Amniotic epithelial cell (primary cell): ENCODE data around the gene PTPRM.
"Not testable (repeated sequence)": the region's sequence is repeated elsewhere in the genome, so short reads cannot be mapped to it uniquely, and the experiment has no call there.

ENCODE experiments used
- DNase-seq: peaks from one replicate; pipeline ENCODE4 v3.0.0-alpha.2; 2010; ENCODE audit warnings: low read depth

Gene PTPRM

DNA sequence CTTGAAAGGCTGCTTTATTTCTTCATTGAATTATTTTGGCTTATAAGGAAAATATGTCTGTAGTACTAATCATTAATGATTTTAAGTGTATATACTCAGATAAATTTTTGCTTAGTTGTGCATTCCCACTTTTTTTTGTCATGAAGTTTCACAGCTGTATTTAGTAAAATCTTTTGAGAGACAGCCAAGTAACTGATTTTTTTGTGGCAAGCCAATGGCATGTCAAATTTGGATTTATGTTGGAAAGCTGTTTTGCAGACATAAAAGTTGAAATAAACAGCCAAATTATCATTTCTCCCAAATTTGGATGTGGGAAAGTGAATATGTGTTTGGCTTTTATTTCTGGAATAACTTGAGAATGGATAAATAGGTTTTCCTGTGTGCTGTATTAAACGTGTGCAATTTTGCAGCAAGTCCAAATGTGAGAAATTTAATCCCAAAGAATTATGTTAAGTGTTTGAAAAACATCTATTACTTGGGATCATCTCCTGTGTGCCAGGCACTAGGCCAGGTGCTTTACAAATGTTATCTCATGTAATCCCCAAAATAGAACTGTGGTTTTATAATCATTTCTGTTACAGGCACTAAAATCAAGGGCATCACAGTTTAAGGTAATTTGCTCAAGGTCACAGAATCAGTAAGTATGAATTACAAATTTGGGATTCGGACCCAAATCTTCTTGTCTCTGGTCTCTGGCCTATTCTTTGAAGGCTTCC lies 160.4 kb downstream of the PTPRM start:
- no peak for DNase-seq

DNA sequence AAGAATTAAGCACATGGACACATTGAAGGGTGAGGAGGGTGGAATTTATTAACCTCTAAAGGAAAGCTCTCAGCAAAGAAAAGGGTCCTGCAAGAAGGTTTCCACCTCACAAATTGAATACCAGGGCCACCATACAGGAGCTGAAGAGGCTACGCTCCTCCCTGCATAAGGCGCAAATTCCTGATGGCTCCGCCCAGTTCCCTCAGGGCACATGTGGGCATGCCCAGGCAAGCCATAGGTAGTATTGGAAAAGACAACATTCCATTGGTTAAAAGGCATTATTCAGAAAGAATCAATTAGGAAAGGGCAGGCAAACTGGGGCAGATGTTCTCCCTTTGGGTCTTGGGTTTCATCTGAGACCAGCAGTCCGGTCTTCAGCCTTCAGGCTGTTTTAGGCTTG lies 161.2 kb downstream of the PTPRM start:
- no peak for DNase-seq

DNA sequence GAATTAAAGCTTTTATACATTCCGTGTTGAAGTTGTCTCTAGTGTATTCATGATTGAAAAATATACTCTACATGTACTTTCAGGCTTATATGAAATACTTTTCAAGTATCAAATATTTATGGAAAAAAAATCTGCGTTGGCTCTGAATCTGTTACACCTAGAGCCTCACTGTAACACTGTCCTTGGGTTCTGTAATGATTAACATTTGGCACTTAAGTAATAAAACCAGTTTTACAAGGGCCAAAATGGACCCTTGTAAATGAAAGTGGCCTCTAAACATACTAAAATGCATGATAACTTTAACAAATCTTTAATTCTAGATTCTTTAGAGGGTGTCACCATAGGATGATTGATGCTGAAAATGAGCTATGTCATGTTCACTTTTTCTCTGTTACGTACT lies 162.8 kb downstream of the PTPRM start:
- DNase-seq: no peak

DNA sequence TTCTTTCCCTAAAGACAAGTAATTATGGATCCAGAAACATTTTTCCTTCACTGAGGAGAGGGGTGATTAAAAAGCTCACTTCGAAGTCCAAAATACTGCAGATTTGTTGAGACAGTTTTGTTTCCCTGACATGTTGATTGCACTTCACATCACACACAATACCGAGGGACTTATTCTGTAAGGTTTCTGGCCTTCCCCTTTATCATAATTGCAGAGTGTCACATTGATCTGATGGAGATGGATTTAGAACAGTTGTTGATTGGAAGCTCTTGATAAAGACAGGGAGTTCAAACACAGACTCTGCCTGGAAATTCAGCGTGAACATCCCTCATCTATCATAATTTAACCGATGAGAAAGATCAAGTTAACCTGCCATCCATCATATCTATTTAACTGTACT lies 163.6 kb downstream of the PTPRM start:
- no peak for DNase-seq

DNA sequence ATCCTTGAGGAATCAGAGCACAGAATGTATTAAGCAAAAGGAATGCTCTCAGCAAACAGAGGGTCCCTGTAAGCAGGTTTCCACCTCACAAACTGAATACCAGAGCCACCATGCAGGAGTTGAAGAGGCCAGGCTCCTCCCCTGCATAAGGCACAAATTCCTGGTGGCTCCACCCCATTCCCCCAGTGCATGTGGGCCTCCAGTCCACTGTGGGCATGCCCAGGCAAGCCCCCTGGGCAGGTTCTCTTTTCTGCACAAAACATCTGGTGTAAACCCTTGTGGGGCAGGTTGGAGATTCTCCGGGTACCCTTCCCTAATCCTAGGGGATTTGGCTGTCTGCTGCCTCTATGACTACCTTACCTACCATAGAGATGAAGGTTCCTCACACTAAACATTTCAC lies 166.5 kb downstream of the PTPRM start:
- no peak for DNase-seq

DNA sequence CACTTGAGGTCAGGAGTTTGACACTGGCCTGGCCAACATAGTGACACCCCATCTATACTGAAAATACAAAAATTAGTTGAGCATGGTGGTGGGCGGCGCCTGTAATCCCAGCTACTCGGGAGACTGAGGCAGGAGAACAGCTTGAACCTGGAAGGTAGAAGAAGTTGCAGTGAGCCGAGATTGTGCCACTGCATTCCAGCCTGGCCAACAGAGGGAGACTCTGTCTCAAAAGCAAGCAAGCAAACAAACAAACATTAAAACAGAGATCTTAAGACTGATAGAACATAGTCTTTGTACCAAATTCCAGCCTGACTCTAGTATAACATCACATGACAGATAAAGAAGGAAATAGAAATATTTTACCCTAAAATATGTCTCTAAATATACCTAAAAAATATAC lies 168.1 kb downstream of the PTPRM start:
- DNase-seq: no peak

DNA sequence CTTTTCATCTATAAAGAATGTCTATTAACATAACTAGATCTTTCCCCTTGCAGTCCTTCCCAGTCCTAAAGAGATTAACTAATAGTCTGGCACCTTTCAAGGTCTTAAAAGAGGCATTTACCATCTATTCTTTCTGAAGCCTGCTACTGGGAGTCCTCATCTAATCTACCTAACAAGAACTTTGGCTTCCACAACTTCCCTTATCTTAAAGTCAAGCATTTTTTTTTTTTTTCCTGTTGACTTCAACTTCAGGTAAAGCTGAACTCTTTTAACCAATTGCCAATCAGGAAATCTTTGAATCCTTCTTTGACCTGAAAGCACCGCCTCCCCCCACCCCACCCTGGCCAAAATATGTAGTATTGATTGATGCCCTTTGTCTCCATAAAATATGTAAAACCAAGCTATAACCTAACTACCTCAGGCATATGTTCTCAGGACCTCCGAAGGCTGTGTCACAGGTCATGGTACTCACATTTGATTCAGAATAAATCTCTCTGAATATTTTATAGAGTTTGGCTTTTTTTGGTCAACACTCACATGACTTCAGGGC lies 168.6 kb downstream of the PTPRM start:
- DNase-seq: no peak

DNA sequence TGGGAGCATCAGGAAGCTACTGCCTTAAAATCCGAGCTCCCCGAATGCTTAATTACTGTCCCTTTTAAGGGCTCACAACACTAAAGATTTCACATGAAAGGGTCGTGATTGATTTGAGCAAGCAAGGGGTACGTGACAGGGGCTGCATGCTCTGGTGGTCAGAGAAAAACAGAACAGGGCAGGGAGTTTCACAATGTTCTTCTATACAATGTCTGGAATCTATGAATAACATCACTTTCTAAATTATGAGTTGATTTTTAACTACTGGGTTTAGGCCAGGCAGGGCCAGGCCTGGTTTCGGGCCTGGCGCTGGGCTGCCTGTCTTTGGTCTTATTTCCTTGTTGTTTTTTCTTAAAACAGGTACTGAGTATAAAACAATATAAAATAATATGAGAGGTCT lies 169.4 kb downstream of the PTPRM start:
- DNase-seq: not testable (repeated sequence)

DNA sequence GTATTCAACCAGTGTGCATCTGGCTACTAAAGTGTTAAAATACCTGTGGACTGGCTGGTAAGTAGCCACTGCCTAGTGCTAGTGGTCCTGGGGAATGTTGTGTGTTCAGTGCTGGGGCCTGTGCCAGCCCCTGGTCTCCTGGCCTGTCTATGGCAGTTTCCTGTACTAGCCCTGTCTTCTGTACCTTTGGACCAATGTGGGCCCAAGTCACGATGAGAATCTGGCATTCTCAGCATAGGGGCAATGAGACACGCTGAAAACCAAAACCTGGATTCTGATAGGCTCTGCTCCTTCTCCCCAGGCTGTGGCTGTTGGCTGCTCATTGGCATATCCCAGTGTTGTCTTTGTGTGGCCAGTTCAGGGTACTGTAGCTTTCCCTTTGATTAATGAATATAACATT lies 170.4 kb downstream of the PTPRM start:
- no peak for DNase-seq

DNA sequence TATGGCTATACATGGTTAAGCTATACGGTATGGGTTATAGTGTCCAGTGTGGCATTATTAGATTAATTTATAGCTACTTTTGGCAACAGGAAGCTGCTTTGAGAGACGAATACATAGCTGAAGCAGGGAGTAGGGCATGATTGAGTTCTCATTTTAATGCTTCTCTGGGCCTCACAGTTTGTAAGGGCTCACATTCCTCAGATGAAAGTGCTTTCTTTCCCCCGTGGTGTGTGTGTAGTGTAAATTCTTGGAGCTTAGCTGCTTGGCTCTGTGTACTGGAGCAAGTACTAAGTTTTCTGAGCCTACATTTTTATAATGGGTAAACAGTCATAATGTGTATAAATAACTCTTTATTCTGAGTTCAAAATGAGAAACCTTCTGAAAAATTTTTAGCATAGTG lies 173.7 kb downstream of the PTPRM start:
- DNase-seq: peak; percentile 50

DNA sequence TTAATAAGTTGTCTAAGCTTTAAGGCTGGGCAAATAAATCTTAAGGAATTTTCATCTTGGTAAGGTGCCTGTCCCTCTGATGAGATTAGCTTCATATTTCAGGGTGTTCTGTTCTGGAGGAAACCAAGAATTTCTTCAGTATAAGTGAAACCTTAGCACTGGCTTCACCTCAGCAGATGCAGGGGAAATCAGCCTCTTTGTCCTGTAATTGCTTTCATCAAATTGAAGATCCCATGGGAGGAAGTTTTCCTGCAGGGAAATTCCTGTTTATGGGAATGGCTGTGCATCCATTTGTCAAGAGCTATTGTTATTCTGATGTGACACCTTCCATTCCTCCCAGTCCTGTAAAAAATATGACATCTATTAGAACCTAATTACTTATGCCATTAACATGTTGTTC lies 174.5 kb downstream of the PTPRM start:
- DNase-seq: no peak

DNA sequence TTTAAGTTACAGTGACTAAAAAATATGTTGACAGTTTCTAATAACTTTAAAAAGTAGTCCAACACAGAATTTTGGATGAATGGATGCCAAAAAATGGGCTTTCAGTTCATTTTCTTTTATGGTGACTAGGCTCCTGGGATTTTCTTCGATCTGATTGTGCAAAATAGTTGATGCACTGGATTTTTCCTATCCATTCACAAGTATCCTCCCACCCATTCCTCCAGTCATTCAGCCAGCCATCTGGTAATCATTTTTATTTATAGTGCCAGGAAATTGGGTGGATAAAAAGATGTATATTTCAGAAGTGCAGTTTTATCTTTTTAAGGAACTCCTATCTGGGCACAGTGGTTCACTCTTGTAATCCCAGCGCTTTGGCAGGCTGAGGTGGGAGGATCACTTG lies 175.1 kb downstream of the PTPRM start:
- DNase-seq: no peak

DNA sequence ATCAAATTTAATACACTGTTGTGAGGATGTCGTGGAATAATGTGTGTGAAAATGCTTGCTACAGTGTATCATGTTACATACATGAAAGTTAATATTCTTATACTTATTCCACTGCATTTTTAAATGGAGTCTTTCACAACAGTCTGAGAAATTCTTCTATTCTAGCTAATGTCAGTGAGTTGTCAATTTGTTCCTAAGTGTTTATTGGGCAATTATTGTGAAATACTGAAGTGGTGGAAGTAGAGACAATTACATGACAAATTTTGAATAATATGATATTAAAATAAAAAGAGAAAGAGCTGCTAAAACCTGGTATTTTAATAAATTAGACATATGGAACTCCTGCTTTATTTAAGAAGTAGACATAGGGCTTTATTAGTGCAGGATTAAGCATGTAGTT lies 176.1 kb downstream of the PTPRM start:
- DNase-seq: no peak

DNA sequence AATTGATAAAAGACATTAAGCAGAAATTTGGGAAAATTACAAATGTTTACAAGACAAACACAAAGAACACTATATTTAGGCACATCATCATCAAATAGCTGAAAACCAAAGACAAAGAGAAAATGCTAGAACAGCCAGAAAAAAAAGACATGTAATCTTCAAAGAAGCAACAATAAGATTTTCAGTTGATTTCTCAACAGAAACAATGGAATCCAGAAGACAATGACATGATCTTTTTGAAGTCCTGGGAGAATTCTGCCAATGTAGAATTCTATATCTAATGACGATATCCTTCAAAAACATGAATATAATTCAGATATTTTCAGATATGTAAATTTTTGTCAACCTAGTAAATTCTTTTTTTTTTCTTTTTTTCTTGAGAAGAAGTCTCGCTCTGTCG lies 179.0 kb downstream of the PTPRM start:
- DNase-seq: no peak

DNA sequence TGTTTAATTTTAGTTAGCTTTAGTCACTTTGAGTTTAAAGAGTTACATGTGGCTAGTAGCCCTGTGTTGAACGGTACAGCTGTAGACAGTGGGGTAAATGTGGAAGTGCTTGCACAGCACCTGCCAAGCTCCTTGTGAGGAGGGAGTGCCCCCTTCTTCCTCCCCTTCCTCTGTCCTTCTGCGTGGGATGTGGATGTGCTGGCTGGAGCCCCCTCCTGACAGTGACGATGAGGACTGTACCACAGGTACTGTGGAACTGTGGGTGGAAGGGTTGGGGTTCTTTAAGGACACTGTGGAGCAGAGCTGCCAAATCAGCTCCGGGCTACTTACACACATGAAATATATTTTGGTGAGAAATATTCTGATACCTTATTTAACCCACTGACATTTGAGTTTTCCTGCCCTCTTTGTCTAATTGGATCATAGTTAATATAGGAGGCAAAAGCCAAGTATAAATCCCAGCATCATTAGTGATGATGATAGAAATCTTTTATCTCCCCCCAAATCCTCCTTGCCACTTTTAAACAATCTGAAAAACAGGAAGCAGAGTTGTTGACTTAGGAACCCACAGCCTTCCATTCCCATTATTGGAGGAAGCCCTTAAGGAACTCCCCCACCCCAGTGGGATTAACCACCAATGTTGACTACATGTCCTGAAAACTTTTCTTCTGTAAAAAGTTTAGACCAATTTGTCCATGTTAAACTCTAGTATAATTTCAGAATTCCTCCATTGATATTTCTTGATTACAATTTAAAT lies 181.3 kb downstream of the PTPRM start:
- no peak for DNase-seq

DNA sequence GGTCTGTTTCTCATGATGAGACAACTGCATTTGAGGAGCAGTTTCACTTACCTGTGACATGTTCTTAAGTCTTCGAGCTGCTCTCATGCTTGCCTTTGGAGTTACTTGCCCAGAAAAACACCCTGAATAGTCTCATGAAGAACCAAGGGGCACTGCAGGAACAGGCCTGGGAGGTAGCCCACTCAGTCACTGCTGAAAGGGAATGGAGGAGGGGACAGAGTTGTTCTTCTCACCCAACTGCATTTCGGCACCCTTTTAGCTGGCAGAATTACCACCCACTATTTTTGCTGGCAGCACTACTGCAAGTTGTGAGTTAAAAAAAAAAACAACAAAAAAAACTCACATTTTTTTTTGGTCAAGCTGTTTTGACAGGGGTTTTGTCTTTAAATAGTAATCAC lies 181.9 kb downstream of the PTPRM start:
- DNase-seq: no peak

DNA sequence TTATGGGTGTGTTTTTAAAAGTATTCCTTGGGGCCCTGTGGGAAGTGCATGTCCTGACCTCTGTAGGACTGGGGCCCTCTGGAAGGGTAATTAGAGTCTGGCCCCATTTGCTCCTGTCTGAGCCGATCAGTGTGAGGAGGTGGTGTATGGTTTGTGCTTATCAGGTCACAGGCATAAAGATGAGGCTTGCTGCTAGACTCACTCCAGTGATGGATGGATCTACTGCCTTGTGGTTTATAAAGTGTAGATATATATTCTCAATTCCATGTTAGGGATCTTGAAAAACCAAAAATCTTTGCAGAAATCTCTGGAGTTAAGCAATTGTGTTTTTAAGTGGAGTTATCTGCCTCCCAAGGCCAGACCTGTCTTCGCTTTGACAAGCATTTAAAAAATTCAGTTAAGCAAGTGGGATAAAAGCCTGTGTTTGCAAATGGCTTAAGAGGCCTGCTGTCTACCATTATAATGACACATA lies 182.4 kb downstream of the PTPRM start:
- DNase-seq: peak; percentile 99

DNA sequence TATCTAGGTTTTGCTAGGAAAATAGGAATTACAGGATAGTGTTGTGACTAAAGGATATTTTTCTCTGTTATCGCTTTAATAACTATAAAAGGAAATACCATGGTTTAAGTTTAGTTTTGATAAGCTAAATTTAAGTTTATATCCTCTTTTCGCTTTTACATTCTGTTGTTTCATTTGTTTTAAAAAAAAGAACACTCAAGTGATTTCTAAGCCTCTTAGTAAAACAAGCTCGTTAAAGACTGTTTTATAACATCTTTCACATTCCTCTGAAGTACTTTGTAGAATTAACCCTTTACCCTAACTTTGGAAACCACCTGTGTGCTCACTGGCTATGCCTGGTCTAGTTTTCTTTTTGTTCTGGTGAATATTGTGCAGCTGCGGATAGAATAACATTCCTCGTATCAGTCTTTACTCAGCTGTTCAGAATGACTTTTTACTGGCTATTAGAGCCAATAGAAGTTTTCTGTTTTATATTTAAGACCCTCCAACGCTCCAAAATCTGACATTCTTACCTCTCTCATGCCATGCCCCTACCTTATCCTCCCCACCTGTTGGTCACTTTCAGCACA lies 183.1 kb downstream of the PTPRM start:
- no peak for DNase-seq

DNA sequence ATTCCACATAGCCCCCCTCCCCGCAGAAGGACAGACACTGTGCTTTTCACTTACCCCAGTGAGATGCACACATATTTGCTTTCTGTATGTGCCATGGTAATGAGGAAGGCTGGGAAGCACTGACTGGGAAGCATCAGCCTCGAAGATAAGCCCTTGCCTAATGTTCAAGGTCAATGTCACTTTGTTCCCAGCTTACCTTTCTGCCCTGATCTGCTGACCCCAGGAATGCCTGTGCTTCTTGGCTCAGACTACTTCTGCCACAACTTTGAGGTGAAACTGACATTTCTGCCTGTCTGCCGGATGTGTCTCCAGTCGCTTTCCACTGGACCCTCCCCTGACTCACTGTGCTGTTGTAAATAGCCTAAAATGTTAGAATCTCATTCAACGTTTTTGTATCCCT lies 183.8 kb downstream of the PTPRM start:
- no peak for DNase-seq

DNA sequence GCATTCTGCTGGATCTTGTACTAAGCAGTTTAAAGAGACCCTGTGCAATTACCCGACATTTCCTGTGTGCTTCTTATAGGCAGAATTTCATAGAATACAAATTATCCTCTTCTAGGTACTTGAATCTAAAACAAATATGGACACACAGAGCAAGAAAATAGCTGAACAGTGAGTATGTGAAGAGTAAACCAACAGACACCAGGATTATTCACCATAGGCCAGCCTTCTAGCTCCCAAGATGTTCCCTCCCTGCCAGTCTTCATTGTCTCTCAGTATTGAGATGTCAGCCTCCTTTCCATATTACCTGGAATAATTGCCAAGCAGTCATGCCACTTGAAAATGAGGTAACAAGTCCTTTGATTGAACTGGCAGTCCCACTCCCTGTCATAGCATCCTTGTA lies 187.1 kb downstream of the PTPRM start:
- no peak for DNase-seq

DNA sequence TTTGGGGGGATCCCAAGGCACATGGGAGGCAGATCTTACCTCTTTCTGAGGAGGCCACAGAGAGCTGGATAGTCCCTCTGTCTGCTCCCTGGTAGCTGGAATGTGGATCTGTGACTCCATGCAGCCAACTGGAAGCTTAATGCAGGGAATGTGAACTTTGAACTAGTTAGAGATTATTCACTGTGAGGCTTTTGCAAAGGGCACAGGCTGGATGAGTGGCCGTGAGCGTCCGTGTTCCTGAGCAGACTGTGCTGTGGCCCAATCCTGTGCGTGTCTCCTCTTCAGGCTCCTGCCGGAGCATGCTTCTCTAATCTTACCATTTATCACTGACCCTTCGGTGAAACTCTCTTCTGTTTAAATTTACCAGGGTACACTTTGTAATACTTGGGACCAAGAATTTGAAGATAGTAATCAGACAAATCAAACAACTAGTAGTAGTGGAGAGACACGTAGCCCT lies 187.6 kb downstream of the PTPRM start:
- DNase-seq: peak; percentile 79

DNA sequence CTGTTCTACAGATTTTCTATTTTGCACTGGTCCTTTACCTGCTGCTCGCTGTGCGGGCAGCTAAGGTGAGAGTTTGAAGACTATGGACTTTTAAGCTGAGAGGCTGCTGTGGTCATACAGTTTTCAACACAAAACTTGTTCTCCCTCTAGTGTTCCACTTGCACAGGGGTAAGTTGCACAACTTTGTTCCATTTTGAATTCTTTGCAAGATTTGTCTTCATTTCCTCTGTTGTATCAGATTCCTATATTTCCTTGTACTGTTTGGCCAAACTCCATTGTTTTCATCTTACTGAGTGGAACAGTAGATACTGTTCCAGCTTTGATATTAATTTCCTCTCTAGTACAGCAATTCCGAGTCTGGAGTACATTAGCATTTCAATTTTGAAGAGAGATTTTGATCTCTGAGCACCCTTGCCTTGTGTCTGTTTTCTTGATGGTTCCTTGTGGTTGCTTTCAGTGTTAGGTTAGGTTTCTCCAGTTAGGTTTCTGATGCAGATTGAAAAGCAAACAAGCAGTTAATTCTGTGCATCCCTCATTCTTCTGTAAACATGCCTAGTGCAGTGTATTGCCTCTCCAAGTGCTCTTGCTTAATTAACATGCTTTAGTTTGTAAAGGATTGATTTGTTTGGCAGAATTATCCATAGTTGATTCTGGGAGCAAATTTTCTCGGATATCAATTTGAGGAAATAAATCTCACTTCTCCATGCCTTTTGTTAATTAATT lies 188.8 kb downstream of the PTPRM start:
- DNase-seq: peak; percentile 54
